SIG-M5 (cell line): ENCODE data around the gene AQP2.
"Not testable (repeated sequence)": the region's sequence is repeated elsewhere in the genome, so short reads cannot be mapped to it uniquely, and the experiment has no call there.

Source experiments
- DNase-seq: peaks from one replicate; lab custom pipeline; 2025; lab: John Stamatoyannopoulos, UW

The AQP2 gene

DNA sequence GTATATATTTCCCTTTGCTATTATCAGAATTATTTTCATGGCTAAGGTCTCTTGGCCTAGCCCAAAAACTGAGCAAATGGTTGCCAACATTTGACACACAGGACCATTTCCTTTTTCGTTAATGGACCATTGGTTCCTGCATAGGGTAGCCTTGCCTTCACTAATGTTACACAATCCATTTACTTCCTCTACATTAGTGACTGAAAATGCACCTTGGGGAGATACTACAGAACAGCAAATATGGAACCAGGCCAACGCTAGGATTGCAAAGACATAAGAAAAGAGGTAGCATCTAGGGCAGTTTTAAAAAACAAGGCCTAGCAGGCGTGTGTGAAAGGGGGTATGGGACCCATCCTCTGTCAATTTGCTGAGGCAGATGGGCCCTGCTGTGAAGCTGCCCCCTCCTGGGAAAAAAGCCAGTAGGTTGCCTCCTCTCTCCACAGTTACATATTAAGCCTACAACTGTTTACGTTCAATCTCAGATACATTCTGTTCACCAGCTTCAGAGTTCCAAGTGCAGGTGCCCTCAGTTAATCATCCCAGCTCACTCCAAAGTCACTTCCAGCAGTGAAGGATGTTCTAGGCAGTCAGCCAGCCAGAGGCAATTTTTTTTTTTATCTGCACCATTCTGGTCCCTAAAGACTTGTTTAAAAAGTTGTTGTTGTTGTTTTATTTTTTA lies 37.2 kb downstream of the AQP2 start:
- no peak for DNase-seq

DNA sequence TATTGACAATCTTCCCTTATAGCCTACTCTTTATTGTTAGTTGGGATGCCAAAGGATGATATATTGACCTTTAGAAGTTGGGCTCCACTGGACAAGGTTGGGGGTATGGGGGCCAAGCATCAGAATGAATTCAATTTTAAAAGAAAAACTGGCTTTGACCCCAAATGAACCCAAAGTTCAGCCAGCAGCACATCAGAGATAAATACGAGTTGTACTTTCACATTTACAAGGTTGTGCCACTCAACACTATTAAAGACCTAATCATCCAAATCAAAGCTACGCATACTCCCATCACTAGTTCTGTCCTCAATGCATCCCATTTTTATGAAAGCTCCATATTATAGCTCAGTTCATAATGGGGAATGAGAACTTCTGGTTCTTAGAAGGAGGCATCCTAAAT lies 38.9 kb downstream of the AQP2 start:
- not testable (repeated sequence) for DNase-seq

DNA sequence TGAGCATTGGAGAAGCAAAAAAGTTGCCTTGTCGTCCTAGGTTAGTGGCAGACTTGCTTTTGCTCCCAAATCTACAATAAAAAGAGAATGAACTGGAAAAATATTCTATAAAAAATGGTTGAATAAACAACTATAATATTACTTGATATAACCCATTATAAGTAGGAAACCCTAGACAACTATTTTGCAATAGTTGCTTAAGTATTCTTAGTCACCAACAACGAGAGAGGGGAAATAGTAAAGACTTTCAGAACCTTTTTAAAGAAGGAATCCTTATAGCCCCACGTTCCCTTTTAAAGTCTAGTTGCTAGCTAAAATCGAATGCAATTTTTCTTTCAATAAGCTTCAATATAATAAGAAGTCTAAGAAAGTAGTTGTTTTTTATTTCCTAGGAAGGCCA lies 39.7 kb downstream of the AQP2 start:
- DNase-seq = no peak

DNA sequence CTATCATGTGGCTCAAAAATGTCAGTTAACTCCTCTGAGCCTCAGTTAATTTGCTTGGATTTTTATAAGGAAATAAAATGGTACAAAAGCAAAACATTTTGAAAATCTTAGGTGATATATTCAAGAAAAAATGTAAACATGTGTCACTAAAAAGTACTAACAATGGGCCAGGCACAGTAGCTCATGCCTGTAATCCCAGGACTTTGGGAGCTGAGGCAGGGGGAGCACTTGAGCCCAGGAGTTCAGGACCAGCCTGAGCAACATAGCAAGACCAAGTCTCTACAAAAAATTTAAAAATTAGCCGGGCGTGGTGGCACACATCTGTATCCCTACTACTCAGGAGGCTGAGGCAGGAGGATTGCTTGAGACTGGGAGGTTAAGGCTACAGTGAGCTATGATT lies 47.9 kb downstream of the AQP2 start:
- DNase-seq = no peak

DNA sequence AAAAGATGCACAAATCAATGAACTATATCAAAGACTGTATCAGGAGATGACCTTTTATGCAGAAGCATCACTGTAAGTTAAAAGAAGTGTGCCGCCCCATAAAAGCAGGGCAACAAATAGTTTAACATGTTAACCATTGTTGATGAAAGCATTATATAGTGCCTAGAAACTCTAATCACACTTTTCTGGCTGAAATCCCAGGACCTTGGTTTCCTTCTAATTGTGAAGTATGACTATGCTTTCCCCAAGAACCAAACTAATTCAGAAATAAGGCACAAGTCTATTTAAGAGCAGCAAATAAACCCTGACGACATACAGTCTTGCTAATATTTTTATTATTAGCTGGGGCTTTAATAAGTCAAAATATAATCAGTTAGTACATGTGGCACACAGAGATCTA lies 53.1 kb downstream of the AQP2 start:
- no peak for DNase-seq

DNA sequence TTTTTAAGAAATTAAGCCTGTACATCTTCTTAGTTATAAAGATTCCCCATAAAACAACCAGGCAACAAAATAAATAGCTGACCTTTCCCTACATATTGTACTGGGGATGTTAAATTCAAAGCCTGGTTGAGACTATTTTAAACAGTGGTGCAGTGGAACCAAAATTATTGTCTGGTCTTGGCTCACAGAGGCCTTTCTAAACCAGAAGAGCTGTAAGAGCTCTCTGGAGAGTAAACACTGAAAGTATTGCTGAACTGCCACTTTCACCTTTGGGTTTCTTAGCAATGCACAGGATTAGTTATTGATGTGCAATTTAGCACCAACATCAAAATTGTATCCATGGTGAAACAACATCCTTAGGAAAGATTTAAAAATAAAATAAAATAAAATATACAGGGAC lies 54.2 kb downstream of the AQP2 start:
- no peak for DNase-seq

DNA sequence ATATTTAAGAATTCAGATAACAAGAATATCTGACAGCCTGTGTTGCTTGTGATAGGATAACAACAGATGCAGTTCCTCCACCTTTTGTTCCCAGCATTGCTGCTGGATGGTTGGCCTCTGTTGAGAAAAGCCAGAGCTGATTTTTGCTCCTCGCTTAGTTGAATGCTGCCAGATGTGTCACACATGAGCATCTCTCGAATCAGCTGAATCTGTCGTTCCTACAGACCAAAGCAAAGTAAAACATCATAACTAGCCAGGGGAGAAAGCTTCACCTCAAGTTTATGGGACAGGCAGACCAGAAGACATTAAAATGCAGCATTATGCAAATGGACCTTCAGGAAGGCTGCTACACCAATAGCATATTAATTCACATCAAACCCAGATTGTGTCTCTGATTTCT lies 54.6 kb downstream of the AQP2 start:
- no peak for DNase-seq

DNA sequence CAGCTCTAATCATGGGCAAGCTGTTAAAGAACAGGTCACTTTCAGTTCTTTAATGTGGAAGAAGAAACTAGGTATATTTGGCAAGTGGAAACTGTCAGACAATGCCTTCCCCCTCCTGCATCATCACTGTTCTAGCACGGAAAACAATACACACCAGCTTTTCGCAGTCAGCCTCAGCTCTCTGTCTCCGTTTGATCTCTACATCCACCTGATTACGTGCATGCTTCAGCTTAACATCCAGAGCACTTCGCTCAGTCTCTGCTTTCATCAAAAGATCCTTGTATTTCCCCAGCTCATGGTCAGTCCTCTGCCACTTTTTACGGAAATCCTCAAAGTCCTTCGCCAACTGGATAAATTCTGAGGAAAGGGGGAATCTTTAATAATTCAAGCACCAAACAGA lies 55.7 kb downstream of the AQP2 start:
- no peak for DNase-seq

DNA sequence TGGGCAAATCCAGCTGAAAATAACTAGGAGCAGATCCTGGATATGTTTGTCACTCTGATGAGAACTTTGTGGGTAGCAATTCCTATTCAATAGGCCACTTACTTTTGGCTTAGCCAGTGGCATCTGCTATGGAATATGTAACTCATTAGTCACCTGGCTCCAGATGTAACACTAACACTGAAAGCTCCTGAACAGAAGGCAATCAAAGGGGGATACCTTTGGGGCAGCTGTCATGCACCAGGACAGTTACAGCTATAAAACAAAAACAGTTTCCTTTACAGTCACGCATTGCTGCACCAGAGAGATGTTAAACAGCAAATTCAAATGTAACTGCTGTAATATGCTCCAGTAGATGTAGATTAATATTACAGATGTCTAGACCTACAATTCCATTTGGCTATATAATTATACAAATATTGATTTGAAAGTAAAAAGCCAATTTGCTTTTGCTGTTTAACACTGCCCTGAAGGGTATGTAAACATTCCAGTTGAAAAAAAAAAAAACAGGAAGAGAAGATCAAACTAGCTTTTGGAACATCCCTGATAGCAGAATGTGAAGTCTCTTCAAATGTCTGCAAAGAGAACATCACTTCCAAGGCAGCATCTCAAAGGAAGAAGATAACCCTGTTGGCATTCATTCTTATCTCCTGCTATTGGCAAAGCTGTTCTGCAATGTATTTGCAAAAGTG lies 56.4 kb downstream of the AQP2 start:
- DNase-seq = no peak
